HCT116 (cell line): Measurements from ENCODE around the gene NBPF20. TPM values are rescaled to one million over a fixed set of nuclear protein-coding genes. Genes with fewer than 3 reads are reported as not detected.
"Not testable (repeated sequence)": the region's sequence is repeated elsewhere in the genome, so short reads cannot be mapped to it uniquely, and the experiment has no call there.

Source experiments
- ATAC-seq: fragments of 200-7000 bp; cut with Tn5 transposase; 2 replicates; pipeline ENCODE4 v1.9.1; 2020; ENCODE audit warnings: mild to moderate bottlenecking, moderate library complexity
- BruUV-seq: library from RNA; stranded (reverse); fragments of 400-500 nt; replicated peaks from 2 replicates; lab custom pipeline; 2021; lab: Mats Ljungman, UMichigan
- CTCF ChIA-PET: fragments of 300-600 bp; sonication (Branson Sonifier 250); formaldehyde crosslinking; loops from one replicate; lab custom pipeline; 2021; ENCODE audit warnings: antibody characterized with exemption; lab: Charles Lee
- POLR2A ChIA-PET: fragments of 300-600, 350-600 bp; sonication (Branson Sonifier 250); formaldehyde crosslinking; loops from one replicate; lab custom pipeline; 2021; ENCODE audit warnings: antibody characterized with exemption; lab: Charles Lee
- RAD21 ChIA-PET, 2 experiments: fragments of 300-600 bp; sonication (Branson Sonifier 250); formaldehyde crosslinking; loops; one replicate each; lab custom pipeline; 2023; ENCODE audit warnings: low total read pairs in 2 of 2; ENCODE audit not compliant: uncharacterized antibody in 2 of 2, unreplicated experiment in 2 of 2, low non-redundant PET in 1 of 2; lab: Charles Lee
- DNase-seq: peaks from one replicate; pipeline ENCODE4 v3.0.0-alpha.2; 2010; ENCODE audit warnings: low read depth, low spot score
- H2AFZ ChIP-seq: fragments of 200-600 bp; shearing (Covaris generic), sonication (generic); 2 replicates; pipeline ENCODE4 v1.6.1; 2017; ENCODE audit warnings: low read depth, mixed run types, mixed read lengths, antibody characterized with exemption, low read length; ENCODE audit not compliant: poor library complexity, severe bottlenecking
- H3K27ac ChIP-seq: 2 replicates; pipeline ENCODE4 v1.5.1; 2012; ENCODE audit warnings: low read depth, low read length
- H3K27me3 ChIP-seq: fragments of 200-600 bp; sonication (generic); 2 replicates; pipeline ENCODE4 v1.6.1; 2016; ENCODE audit warnings: mixed run types, low read length, mixed read lengths; ENCODE audit not compliant: insufficient read depth
- H3K36me3 ChIP-seq, 2 experiments: fragments of 200-500 bp in 1 of 2; fragments of 200-600 bp in 1 of 2; sonication (Bioruptor generic) in 1 of 2; sonication (generic) in 1 of 2; 2 replicates each; pipeline versions ENCODE4 v1.5.1 to v1.6.1; 2014 to 2016; ENCODE audit warnings: low read length in 2 of 2, inconsistent platforms in 1 of 2, mixed read lengths in 1 of 2, mixed run types in 1 of 2; ENCODE audit not compliant: insufficient read depth in 2 of 2, control insufficient read depth in 1 of 2
- H3K4me1 ChIP-seq, 2 experiments: fragments of 200-600 bp in 1 of 2; sonication (generic) in 1 of 2; 2 replicates each; pipeline versions ENCODE4 v1.5.1 to v1.6.1; 2012 to 2017; ENCODE audit warnings: low read length in 2 of 2, inconsistent platforms in 1 of 2, mild to moderate bottlenecking in 1 of 2, mixed read lengths in 1 of 2, mixed run types in 1 of 2, moderate library complexity in 1 of 2; ENCODE audit not compliant: insufficient read depth in 2 of 2, control insufficient read depth in 1 of 2
- H3K4me2 ChIP-seq: fragments of 200-600 bp; sonication (generic); 2 replicates; pipeline ENCODE4 v1.6.1; 2017; ENCODE audit warnings: mixed run types, low read length, mixed read lengths
- H3K4me3 ChIP-seq, 2 experiments: fragments of 200-600 bp in 1 of 2; sonication (generic) in 1 of 2; replicated peaks in 1 of 2; 2 replicates each; pipeline ENCODE4 v1.5.1; 2011 to 2016; ENCODE audit warnings: low read length in 2 of 2, control low read depth in 1 of 2, low read depth in 1 of 2, mild to moderate bottlenecking in 1 of 2, mixed read lengths in 1 of 2, mixed run types in 1 of 2
- H3K79me2 ChIP-seq: fragments of 200-600 bp; sonication (generic); 2 replicates; pipeline ENCODE4 v1.6.1; 2017; ENCODE audit warnings: mild to moderate bottlenecking, mixed run types, low read length, moderate library complexity, mixed read lengths; ENCODE audit not compliant: insufficient read depth
- H3K9ac ChIP-seq: fragments of 200-600 bp; sonication (generic); 2 replicates; pipeline ENCODE4 v1.6.1; 2016; ENCODE audit warnings: low read length, mixed read lengths
- H3K9me2 ChIP-seq: fragments of 200-600 bp; sonication (generic), shearing (Covaris generic); 2 replicates; pipeline ENCODE4 v1.6.1; 2017; ENCODE audit warnings: mixed run types, mild to moderate bottlenecking, moderate library complexity; ENCODE audit not compliant: insufficient read depth
- H3K9me3 ChIP-seq, 2 experiments: fragments of 200-500 bp in 1 of 2; fragments of 200-600 bp in 1 of 2; sonication (Bioruptor generic) in 1 of 2; sonication (generic) in 1 of 2; 2 replicates each; pipeline ENCODE4 v1.6.1; 2014 to 2017; ENCODE audit warnings: low read length in 2 of 2, mixed read lengths in 2 of 2, inconsistent platforms in 1 of 2, low read depth in 1 of 2, mild to moderate bottlenecking in 1 of 2, mixed run types in 1 of 2, moderate library complexity in 1 of 2; ENCODE audit not compliant: control insufficient read depth in 1 of 2, insufficient read depth in 1 of 2
- H4K20me1 ChIP-seq: fragments of 200-600 bp; sonication (generic), shearing (Covaris generic); 2 replicates; pipeline ENCODE4 v1.6.1; 2017; ENCODE audit warnings: mixed run types, mild to moderate bottlenecking, moderate library complexity; ENCODE audit not compliant: insufficient read depth
- ATF3 ChIP-seq: IDR thresholded peaks from 2 replicates; pipeline ENCODE4 v1.6.1; 2012
- CBX3 ChIP-seq: IDR thresholded peaks from 2 replicates; pipeline ENCODE4 v1.6.1; 2012; ENCODE audit warnings: low read depth
- CEBPB ChIP-seq: IDR thresholded peaks from 2 replicates; pipeline ENCODE4 v1.6.1; 2012; ENCODE audit warnings: low read depth
- EGR1 ChIP-seq: IDR thresholded peaks from 2 replicates; pipeline ENCODE4 v1.6.1; 2012; ENCODE audit warnings: low read depth
- FOSL1 ChIP-seq: IDR thresholded peaks from 2 replicates; pipeline ENCODE4 v1.6.1; 2012; ENCODE audit warnings: low read depth
- JUND ChIP-seq: IDR thresholded peaks from 2 replicates; pipeline ENCODE4 v1.6.1; 2012
- MAX ChIP-seq: IDR thresholded peaks from 2 replicates; pipeline ENCODE4 v1.6.1; 2012
- POLR2A ChIP-seq: IDR thresholded peaks from 2 replicates; pipeline ENCODE4 v1.7.0; 2011; ENCODE audit warnings: borderline replicate concordance; ENCODE audit not compliant: insufficient read depth, insufficient read length; ENCODE audit errors: extremely low read depth
- POLR2AphosphoS5 ChIP-seq: IDR thresholded peaks from 2 replicates; pipeline ENCODE4 v1.6.1; 2011; ENCODE audit warnings: mild to moderate bottlenecking, low read depth, low read length, moderate library complexity
- SIN3A ChIP-seq: IDR thresholded peaks from 2 replicates; pipeline ENCODE4 v1.6.1; 2012; ENCODE audit warnings: low read depth
- SP1 ChIP-seq: IDR thresholded peaks from 2 replicates; pipeline ENCODE4 v1.6.1; 2012; ENCODE audit warnings: low read depth
- SRF ChIP-seq: IDR thresholded peaks from 2 replicates; pipeline ENCODE4 v1.6.1; 2012; ENCODE audit warnings: low read depth
- YY1 ChIP-seq: IDR thresholded peaks from 2 replicates; pipeline ENCODE4 v1.6.1; 2011; ENCODE audit warnings: low read length, low read depth, moderate library complexity, mild to moderate bottlenecking; ENCODE audit not compliant: insufficient replicate concordance; ENCODE audit errors: extremely low read depth
- ZBTB33 ChIP-seq: IDR thresholded peaks from 2 replicates; pipeline ENCODE4 v1.6.1; 2011; ENCODE audit warnings: mild to moderate bottlenecking, low read length, moderate library complexity; ENCODE audit not compliant: insufficient replicate concordance; ENCODE audit errors: extremely low read depth
- intact Hi-C: fragments of 100-400 bp; cut with micrococcal nuclease; formaldehyde crosslinking; loops from 2 replicates; pipeline ENCODE4 v1.10.0; 2022
- total RNA-seq: library from RNA; stranded (reverse); gene quantifications from one replicate; pipeline ENCODE4 v1.2.1, GENCODE V29; 2021; ENCODE audit not compliant: unreplicated experiment

NBPF20 gene
- total RNA-seq, 1 experiment from 2014 or later: 3.8 TPM

- H3K4me1 ChIP-seq, H3K9me2 ChIP-seq, H3K36me3 ChIP-seq, intact Hi-C loops, H3K27me3 ChIP-seq, H2AFZ ChIP-seq, H4K20me1 ChIP-seq, CTCF ChIA-PET, H3K79me2 ChIP-seq, H3K9me3 ChIP-seq: not testable (repeated sequence)
- peak overlapping the region; percentile 43 for H3K9ac ChIP-seq
- TF ChIP-seq SIN3A (peak; percentile 100), MAX (peak; percentile 63), JUND (peak; percentile 75), ATF3 (peak; percentile 68), CBX3 (0 out of 2 replicates have a peak, but pooled peaks have one; percentile 62), POLR2AphosphoS5 (peak; percentile 99), EGR1 (peak; percentile 48; the same call in 1 of the 2 replicates), CEBPB (peak; percentile 65), FOSL1 (peak; percentile 27; the same call in 1 of the 2 replicates), SP1 (peak; percentile 80), POLR2A (peak; percentile 99), ZBTB33 (peak; percentile 91), SRF (peak; percentile 60), YY1 (peak; percentile 84)
- DNase-seq (peak; percentile 95), ATAC-seq (peak; percentile 86)
- RAD21 ChIA-PET: interaction anchor here in 1 of 2 experiments (0.9 kb wide), 1 partner anchor 184 kb away, joined by 3 read pairs; no protein-coding TSS in a partner anchor
- H3K4me3 ChIP-seq: peak overlapping the region in 1 of 2 experiments; percentile 39; a peak in 2 of 4 replicates
- peak overlapping the region; percentile 56; the same call in 1 of the 2 replicates for H3K27ac ChIP-seq
- H3K4me2 ChIP-seq: peak overlapping the region; percentile 64
- POLR2A ChIA-PET: interaction anchor here (0.8 to 1.5 kb wide), 2 partner anchors 185 to 586 kb away, joined by 3 to 21 read pairs; no protein-coding TSS in a partner anchor
- TSS peak; percentile 99 for BruUV-seq
Observed at GRCh38 chr1:145465405-145466144, 40.2 kb upstream of the NBPF20 start.

- H3K27ac ChIP-seq, H3K4me1 ChIP-seq, H3K79me2 ChIP-seq, CTCF ChIA-PET, H3K36me3 ChIP-seq, H3K9me3 ChIP-seq, intact Hi-C loops, H2AFZ ChIP-seq, BruUV-seq, H3K27me3 ChIP-seq, H4K20me1 ChIP-seq, H3K9me2 ChIP-seq, DNase-seq: not testable (repeated sequence)
- POLR2A ChIA-PET: interaction anchor here (0.8 to 1.5 kb wide), 2 partner anchors 184 to 587 kb away, joined by 3 to 21 read pairs; no protein-coding TSS in a partner anchor
- Histone ChIP-seq H3K4me3 (peak overlapping the region in 1 of 2 experiments; percentile 39; a peak in 2 of 4 replicates), H3K4me2 (peak overlapping the region; percentile 64), H3K9ac (peak overlapping the region; percentile 43)
- peak; percentile 23 for ATAC-seq
- RAD21 ChIA-PET: interaction anchor here in 1 of 2 experiments (0.9 kb wide), 1 partner anchor 184 kb away, joined by 3 read pairs; no protein-coding TSS in a partner anchor
Observed at GRCh38 chr1:145464708-145465336, 39.4 kb upstream of the NBPF20 start.
